Transverse colon (tissue), 4 donors: ENCODE results near the gene PABPN1L.

Experiments used
- POLR2A ChIP-seq: fragments of 450-650 bp; IDR thresholded peaks from one replicate; pipeline ENCODE4 v1.6.1; 2016; ENCODE audit warnings: antibody characterized with exemption, mild to moderate bottlenecking, moderate library complexity
- POLR2AphosphoS5 ChIP-seq, 3 donors: sonication (generic); formaldehyde crosslinking; IDR thresholded peaks; one replicate each; pipeline ENCODE4 v1.6.1; 2016; ENCODE audit warnings: antibody characterized with exemption in 3 of 3
- TF ChIP-seq, protein P1 (sequence below), 5 experiments: fragments of 200-600 bp in 3 of 5; fragments of 450-650 bp in 2 of 5; sonication (generic) in 3 of 5; IDR thresholded peaks; 1 replicate in 2 of 5; 2 replicates in 3 of 5; pipeline ENCODE4 v1.5.1; 2016 to 2017; ENCODE audit warnings: antibody characterized with exemption in 5 of 5, inconsistent platforms in 3 of 5, mild to moderate bottlenecking in 2 of 5, moderate library complexity in 1 of 5

DNA sequence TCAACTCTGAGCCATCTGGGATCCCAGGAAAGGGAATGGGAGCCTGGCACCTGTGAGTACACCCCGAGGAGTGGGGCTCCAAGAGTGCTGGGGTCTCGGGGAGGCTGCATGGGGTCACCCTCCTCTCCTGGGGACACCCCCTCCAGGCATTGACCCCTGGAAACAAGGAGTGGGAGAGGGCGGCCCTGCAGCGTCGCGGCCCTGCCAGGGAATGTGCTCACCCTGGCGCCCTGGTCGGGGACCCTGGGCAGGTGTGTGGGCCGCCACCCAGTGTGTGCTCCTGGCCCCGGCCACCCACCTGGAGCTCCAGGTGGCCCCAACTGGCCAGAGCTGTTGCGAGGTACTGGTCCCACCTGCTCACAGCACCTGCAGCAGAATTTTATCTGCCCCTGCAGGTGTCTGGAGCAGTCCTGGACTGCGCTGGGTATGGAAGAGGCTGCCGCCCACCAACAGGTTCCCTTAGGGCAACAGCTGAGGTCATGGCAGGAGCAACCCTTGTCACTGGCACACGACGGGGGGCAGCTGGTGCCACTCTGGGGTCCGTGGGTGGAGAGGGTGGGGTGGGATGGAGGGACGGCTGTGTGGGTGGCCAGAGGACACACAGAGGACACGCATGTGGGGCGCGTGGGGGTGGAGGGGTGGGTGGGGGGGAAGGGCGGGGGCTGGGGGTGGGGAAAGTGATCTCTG, 5.4 kb upstream of the PABPN1L start:
- TF ChIP-seq, protein P1, sequence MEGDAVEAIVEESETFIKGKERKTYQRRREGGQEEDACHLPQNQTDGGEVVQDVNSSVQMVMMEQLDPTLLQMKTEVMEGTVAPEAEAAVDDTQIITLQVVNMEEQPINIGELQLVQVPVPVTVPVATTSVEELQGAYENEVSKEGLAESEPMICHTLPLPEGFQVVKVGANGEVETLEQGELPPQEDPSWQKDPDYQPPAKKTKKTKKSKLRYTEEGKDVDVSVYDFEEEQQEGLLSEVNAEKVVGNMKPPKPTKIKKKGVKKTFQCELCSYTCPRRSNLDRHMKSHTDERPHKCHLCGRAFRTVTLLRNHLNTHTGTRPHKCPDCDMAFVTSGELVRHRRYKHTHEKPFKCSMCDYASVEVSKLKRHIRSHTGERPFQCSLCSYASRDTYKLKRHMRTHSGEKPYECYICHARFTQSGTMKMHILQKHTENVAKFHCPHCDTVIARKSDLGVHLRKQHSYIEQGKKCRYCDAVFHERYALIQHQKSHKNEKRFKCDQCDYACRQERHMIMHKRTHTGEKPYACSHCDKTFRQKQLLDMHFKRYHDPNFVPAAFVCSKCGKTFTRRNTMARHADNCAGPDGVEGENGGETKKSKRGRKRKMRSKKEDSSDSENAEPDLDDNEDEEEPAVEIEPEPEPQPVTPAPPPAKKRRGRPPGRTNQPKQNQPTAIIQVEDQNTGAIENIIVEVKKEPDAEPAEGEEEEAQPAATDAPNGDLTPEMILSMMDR (IDR thresholded peaks at IDR 0.05), result no peak
- TF ChIP-seq POLR2AphosphoS5 (IDR thresholded peaks at IDR 0.05) (no peak), POLR2A (no peak)
